Keratinocyte (primary cell): ENCODE results near the gene RNLS.

Experiments used
- EZH2 ChIP-seq: IDR thresholded peaks from one replicate; pipeline ENCODE4 v1.6.1; 2012; ENCODE audit warnings: inconsistent platforms, mild to moderate bottlenecking, low read length, moderate library complexity
- TF ChIP-seq, protein P1 (sequence below), 3 experiments: IDR thresholded peaks in 1 of 3; conservative IDR thresholded peaks in 1 of 3; optimal IDR thresholded peaks in 1 of 3; 2 replicates in 2 of 3; 3 replicates in 1 of 3; pipeline versions ENCODE3 to v1.5.1; 2011; ENCODE audit warnings: low read length in 3 of 3, mild to moderate bottlenecking in 3 of 3, moderate library complexity in 2 of 3, control low read depth in 1 of 3, inconsistent platforms in 1 of 3; ENCODE audit not compliant: insufficient read depth in 2 of 3; ENCODE audit errors: extremely low read depth in 1 of 3

DNA sequence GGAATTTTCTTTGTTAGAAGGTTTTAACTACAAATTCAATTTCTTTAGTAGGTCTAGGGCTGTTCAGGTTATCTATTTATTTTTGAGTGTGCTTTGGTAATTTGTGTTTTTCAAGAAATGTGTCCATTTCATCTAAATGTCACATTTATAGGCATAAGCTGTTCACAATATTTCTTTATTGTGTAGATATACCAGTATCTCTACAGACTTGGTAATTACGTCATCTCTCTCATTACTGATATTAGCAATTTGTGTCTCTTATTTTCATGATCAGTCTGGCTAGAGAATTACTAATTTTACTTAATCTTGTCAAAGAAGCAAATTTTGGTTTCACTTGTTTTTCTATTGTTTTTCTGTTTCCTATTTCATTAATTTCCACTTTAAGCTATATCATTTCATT lies 152.0 kb downstream of the RNLS start:
- TF ChIP-seq, protein P1, sequence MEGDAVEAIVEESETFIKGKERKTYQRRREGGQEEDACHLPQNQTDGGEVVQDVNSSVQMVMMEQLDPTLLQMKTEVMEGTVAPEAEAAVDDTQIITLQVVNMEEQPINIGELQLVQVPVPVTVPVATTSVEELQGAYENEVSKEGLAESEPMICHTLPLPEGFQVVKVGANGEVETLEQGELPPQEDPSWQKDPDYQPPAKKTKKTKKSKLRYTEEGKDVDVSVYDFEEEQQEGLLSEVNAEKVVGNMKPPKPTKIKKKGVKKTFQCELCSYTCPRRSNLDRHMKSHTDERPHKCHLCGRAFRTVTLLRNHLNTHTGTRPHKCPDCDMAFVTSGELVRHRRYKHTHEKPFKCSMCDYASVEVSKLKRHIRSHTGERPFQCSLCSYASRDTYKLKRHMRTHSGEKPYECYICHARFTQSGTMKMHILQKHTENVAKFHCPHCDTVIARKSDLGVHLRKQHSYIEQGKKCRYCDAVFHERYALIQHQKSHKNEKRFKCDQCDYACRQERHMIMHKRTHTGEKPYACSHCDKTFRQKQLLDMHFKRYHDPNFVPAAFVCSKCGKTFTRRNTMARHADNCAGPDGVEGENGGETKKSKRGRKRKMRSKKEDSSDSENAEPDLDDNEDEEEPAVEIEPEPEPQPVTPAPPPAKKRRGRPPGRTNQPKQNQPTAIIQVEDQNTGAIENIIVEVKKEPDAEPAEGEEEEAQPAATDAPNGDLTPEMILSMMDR (optimal IDR thresholded peaks at IDR 0.05 in 1 of 3, IDR thresholded peaks at IDR 0.05 in 1 of 3, conservative IDR thresholded peaks at IDR 0.05 in 1 of 3; ENCODE audit: extremely low read depth in 1 of 3, insufficient read depth in 2 of 3, low read length in 3 of 3), result no peak
- TF ChIP-seq EZH2, result no peak
